PC-3 (cell line): Measurements from ENCODE around the gene MGAT4B. TPM values are rescaled to one million over a fixed set of nuclear protein-coding genes. Genes with fewer than 3 reads are reported as not detected.

Experiments
- ATAC-seq: fragments of 200-7000 bp; cut with Tn5 transposase; 2 replicates; pipeline ENCODE4 v1.9.1; 2020; ENCODE audit warnings: mild to moderate bottlenecking, moderate library complexity
- BruUV-seq: library from RNA; stranded (reverse); fragments of 400-500 nt; replicated peaks from 2 replicates; lab custom pipeline; 2021; lab: Mats Ljungman, UMichigan
- CTCF ChIA-PET: fragments of 300-600 bp; sonication (Branson Sonifier 250); formaldehyde crosslinking; loops from one replicate; lab custom pipeline; 2022; ENCODE audit warnings: antibody characterized with exemption; lab: Charles Lee
- POLR2A ChIA-PET: fragments of 300-600 bp; sonication (Branson Sonifier 250); formaldehyde crosslinking; loops from one replicate; lab custom pipeline; 2022; ENCODE audit warnings: antibody characterized with exemption; ENCODE audit not compliant: unreplicated experiment; lab: Charles Lee
- DNase-seq: peaks from one replicate; pipeline ENCODE4 v3.0.0-alpha.2; 2015
- H2AFZ ChIP-seq: fragments of 300-600 bp; sonication (generic); 2 replicates; pipeline ENCODE4 v1.6.0; 2016; ENCODE audit warnings: antibody characterized with exemption, low read length
- H3F3A ChIP-seq: fragments of 300-600 bp; sonication (generic); one replicate; pipeline ENCODE4 v1.6.0; 2017; ENCODE audit warnings: antibody characterized with exemption, low read length, control low read depth, mild to moderate bottlenecking; ENCODE audit not compliant: unreplicated experiment
- H3K27ac ChIP-seq: fragments of 300-600 bp; sonication (generic); 2 replicates; pipeline ENCODE4 v1.5.1; 2016; ENCODE audit warnings: mild to moderate bottlenecking, low read length
- H3K27me3 ChIP-seq: fragments of 300-600 bp; sonication (generic); 2 replicates; pipeline ENCODE4 v1.6.1; 2016; ENCODE audit warnings: low read length, mixed read lengths
- H3K36me3 ChIP-seq: fragments of 300-600 bp; sonication (generic); 2 replicates; pipeline ENCODE4 v1.6.1; 2016; ENCODE audit warnings: low read depth, mixed run types, low read length, mixed read lengths
- H3K4me1 ChIP-seq: fragments of 300-600 bp; sonication (generic); 2 replicates; pipeline ENCODE4 v1.5.1; 2016; ENCODE audit warnings: low read length; ENCODE audit not compliant: insufficient read depth
- H3K4me2 ChIP-seq: fragments of 300-600 bp; sonication (generic); 2 replicates; pipeline ENCODE4 v1.6.0; 2016; ENCODE audit warnings: low read length
- H3K4me3 ChIP-seq: fragments of 300-600 bp; sonication (generic); 2 replicates; pipeline ENCODE4 v1.5.1; 2016; ENCODE audit warnings: mild to moderate bottlenecking, low read length, mixed read lengths
- H3K79me2 ChIP-seq: fragments of 300-600 bp; sonication (generic); 2 replicates; pipeline ENCODE4 v1.6.1; 2017; ENCODE audit warnings: low read length, mixed read lengths
- H3K9ac ChIP-seq: fragments of 300-600 bp; sonication (generic); 2 replicates; pipeline ENCODE4 v1.6.0; 2016; ENCODE audit warnings: mild to moderate bottlenecking, low read length
- H3K9me2 ChIP-seq: fragments of 300-600 bp; sonication (generic); replicated peaks from 2 replicates; pipeline ENCODE4 v1.6.1; 2016; ENCODE audit warnings: mixed run types, low read length, mixed read lengths
- H3K9me3 ChIP-seq: fragments of 300-600 bp; sonication (generic); 2 replicates; pipeline ENCODE4 v1.6.1; 2016; ENCODE audit warnings: low read length, mixed read lengths
- H4K20me1 ChIP-seq: fragments of 300-600 bp; sonication (generic); 2 replicates; pipeline ENCODE4 v1.6.1; 2016; ENCODE audit warnings: low read length, mixed read lengths
- CTCF ChIP-seq: fragments of 300-600 bp; sonication (generic); conservative IDR thresholded peaks from 2 replicates; pipeline ENCODE4 v1.5.1; 2017; ENCODE audit warnings: antibody characterized with exemption, low read depth, mild to moderate bottlenecking, low read length
- EZH2 ChIP-seq: fragments of 300-600 bp; sonication (generic); IDR thresholded peaks from one replicate; pipeline ENCODE4 v1.6.1; 2017; ENCODE audit warnings: antibody characterized with exemption, mild to moderate bottlenecking, low read length; ENCODE audit not compliant: unreplicated experiment
- EZH2phosphoT487 ChIP-seq: fragments of 300-600 bp; sonication (generic); IDR thresholded peaks from 2 replicates; pipeline ENCODE4 v1.6.1; 2018; ENCODE audit warnings: mild to moderate bottlenecking, antibody characterized with exemption, low read length, borderline replicate concordance
- intact Hi-C: fragments of 100-400 bp; cut with micrococcal nuclease; formaldehyde crosslinking; loops from 2 replicates; pipeline ENCODE4 v1.9.0; 2023
- total RNA-seq: library from RNA; depleted of rRNA; stranded (reverse); fragments of >200 nt; gene quantifications from 2 replicates; pipeline ENCODE4 v1.2.3, GENCODE V29; 2014

Gene MGAT4B
- total RNA-seq, 1 experiment from 2014 or later = 88.9 TPM

DNA sequence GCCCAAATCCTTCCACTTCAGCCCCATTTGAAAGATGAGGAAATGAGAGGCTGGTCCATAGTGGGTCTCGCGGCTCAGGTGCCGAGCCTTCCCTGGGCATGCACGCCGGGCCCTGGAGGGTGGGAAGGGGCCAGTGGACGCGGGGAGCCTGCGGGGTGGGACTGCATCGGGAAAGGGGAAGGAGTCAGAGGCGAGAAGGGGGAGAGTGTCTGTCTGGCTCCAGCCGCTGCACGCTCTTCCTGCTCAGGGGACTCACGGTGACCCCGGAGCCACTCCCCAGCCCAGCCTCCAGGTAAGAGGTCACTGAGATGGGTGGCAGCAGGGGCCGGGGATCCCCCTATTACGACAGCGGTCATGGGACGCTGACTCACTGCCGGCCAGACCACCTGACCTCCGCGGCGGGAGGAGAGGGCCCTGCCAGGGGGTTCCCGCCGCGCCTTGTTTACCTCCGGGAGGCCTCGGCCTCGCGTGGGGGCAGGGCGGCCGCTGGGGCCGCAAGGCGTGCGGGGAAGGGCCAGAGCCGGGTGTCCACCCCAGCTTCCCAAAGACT is 12.2 kb upstream of the MGAT4B start:
- ChIA-PET CTCF (no interaction called here), POLR2A (interaction anchor here (0.6 kb wide), 1 partner anchor 9 kb away, joined by 3 read pairs; no protein-coding TSS in a partner anchor)
- DNase-seq (peak; percentile 88), ATAC-seq (peak; percentile 45)
- Histone ChIP-seq H3K79me2 (peaks cover 36% of the 10 kb centered on the region), H3K9me2 (no peaks in the 10 kb centered on the region), H2AFZ (no peak overlapping the region), H3K4me3 (peak overlapping the region; percentile 39; the same call in 1 of the 2 replicates), H3F3A (no peaks in the 10 kb centered on the region), H3K9me3 (no peaks in the 10 kb centered on the region), H4K20me1 (peaks cover 29% of the 10 kb centered on the region), H3K4me1 (peaks cover 41% of the 10 kb centered on the region), H3K9ac (peak overlapping the region; percentile 94), H3K27ac (peak overlapping the region; percentile 96), H3K4me2 (peak overlapping the region; percentile 61), H3K27me3 (no peaks in the 10 kb centered on the region), H3K36me3 (peaks cover 6% of the 10 kb centered on the region)
- BruUV-seq = no TSS peak
- intact Hi-C loops = loop anchor here (1.0 kb wide), 1 partner anchor 12 kb away; no protein-coding TSS in a partner anchor
- no peak for TF ChIP-seq EZH2
- no peak for TF ChIP-seq EZH2phosphoT487
- no peak for TF ChIP-seq CTCF

GRCh38 chr5:179817890-179818745 is 11.5 kb upstream of the MGAT4B start:
- Histone ChIP-seq H3K9ac (peak overlapping the region; percentile 83), H3K9me3 (no peaks in the 10 kb centered on the region), H3F3A (no peaks in the 10 kb centered on the region), H3K4me1 (peaks cover 40% of the 10 kb centered on the region), H3K27me3 (no peaks in the 10 kb centered on the region), H2AFZ (no peak overlapping the region), H3K79me2 (peaks cover 29% of the 10 kb centered on the region), H3K4me3 (peak overlapping the region; percentile 39; the same call in 1 of the 2 replicates), H3K27ac (peak overlapping the region; percentile 96), H3K36me3 (no peaks in the 10 kb centered on the region; the same call in none of the 2 replicates), H4K20me1 (peaks cover 23% of the 10 kb centered on the region), H3K4me2 (peak overlapping the region; percentile 61), H3K9me2 (no peaks in the 10 kb centered on the region)
- TSS peak; percentile 25 for BruUV-seq
- ATAC-seq (no peak), DNase-seq (no peak)
- no peak for TF ChIP-seq EZH2
- TF ChIP-seq CTCF = no peak
- no peak for TF ChIP-seq EZH2phosphoT487
- ChIA-PET POLR2A (no interaction called here), CTCF (no interaction called here)
- intact Hi-C loops = loop anchor here (1.0 kb wide), 1 partner anchor 11 kb away; no protein-coding TSS in a partner anchor
